Thoracic aorta (tissue), 2 donors: ENCODE measurements around the gene ECE1. TPM values are rescaled to one million over a fixed set of nuclear protein-coding genes. Genes with fewer than 3 reads are reported as not detected.

Experiments
- ATAC-seq: fragments of 150-250 bp; one replicate; pipeline ENCODE4 v1.8.0; 2017; ENCODE audit warnings: low read depth; ENCODE audit not compliant: insufficient number of reproducible peaks, low FRiP score
- DNase-seq: peaks from one replicate; pipeline ENCODE4 v3.0.0-alpha.2; 2020; ENCODE audit warnings: low spot score
- H3K27ac ChIP-seq, 2 donors: fragments of 200-600 bp; sonication (generic); 1 replicate in 1 of 2; 2 replicates in 1 of 2; pipeline ENCODE4 v1.5.1; 2016; ENCODE audit warnings: mild to moderate bottlenecking in 2 of 2, moderate library complexity in 2 of 2
- H3K27me3 ChIP-seq: fragments of 200-600 bp; sonication (generic); replicated peaks from 2 replicates; pipeline ENCODE4 v1.6.0; 2016; ENCODE audit warnings: mild to moderate bottlenecking; ENCODE audit not compliant: insufficient read depth
- H3K36me3 ChIP-seq: fragments of 200-600 bp; sonication (generic); one replicate; pipeline ENCODE4 v1.5.1; 2016
- H3K4me1 ChIP-seq, 2 donors: fragments of 200-600 bp; sonication (generic); 1 replicate in 1 of 2; 2 replicates in 1 of 2; pipeline versions ENCODE4 v1.5.1 to v1.6.0; 2016; ENCODE audit warnings: low read depth in 2 of 2, mild to moderate bottlenecking in 1 of 2; ENCODE audit not compliant: control insufficient read depth in 1 of 2
- H3K4me3 ChIP-seq: fragments of 200-600 bp; sonication (generic); 2 replicates; pipeline ENCODE4 v1.5.1; 2016; ENCODE audit warnings: mild to moderate bottlenecking
- H3K9me3 ChIP-seq: fragments of 200-600 bp; sonication (generic); 2 replicates; pipeline ENCODE4 v1.5.1; 2016
- CTCF ChIP-seq: fragments of 200-600 bp; sonication (generic); IDR thresholded peaks from one replicate; pipeline ENCODE4 v1.5.1; 2019; ENCODE audit warnings: antibody characterized with exemption
- total RNA-seq, 2 donors: library from RNA; depleted of rRNA; stranded (reverse); fragments of >200 nt; gene quantifications; one replicate each; pipeline versions ENCODE4 v1.1.0 to v1.2.3, GENCODE V29; 2016

Gene ECE1
- total RNA-seq, 2 donors from 2014 or later, result 103 to 124 TPM

- no peaks in the 10 kb centered on the region for H3K36me3 ChIP-seq
- H3K9me3 ChIP-seq, result no peaks in the 10 kb centered on the region
- H3K4me3 ChIP-seq, result no peak overlapping the region
- ATAC-seq, result no peak
- H3K27me3 ChIP-seq, result no peaks in the 10 kb centered on the region
- H3K4me1 ChIP-seq, result peaks cover 48 to 96% of the 10 kb centered on the region in 2 donors
- no peak for DNase-seq
- H3K27ac ChIP-seq, result peak overlapping the region; percentile 88 to 95
- no peak for TF ChIP-seq CTCF
These were observed 24.6 kb upstream of the ECE1 start for GRCh38 chr1:21314743-21315396.

- ATAC-seq, result no peak
- H3K36me3 ChIP-seq, result no peaks in the 10 kb centered on the region
- H3K4me1 ChIP-seq, result peaks cover 43 to 96% of the 10 kb centered on the region in 2 donors
- no peaks in the 10 kb centered on the region for H3K9me3 ChIP-seq
- no peak for TF ChIP-seq CTCF
- DNase-seq, result no peak
- no peak overlapping the region for H3K4me3 ChIP-seq
- no peaks in the 10 kb centered on the region for H3K27me3 ChIP-seq
- peak overlapping the region; percentile 57 to 95 for H3K27ac ChIP-seq
These were observed 23.8 kb upstream of the ECE1 start for GRCh38 chr1:21313886-21314721.

GRCh38 chr1:21313203-21313885, 23.1 kb upstream of the ECE1 start:
- Histone ChIP-seq H3K27me3 (no peaks in the 10 kb centered on the region), H3K27ac (peak overlapping the region; percentile 57 to 95), H3K36me3 (no peaks in the 10 kb centered on the region), H3K4me3 (no peak overlapping the region), H3K4me1 (peaks cover 44 to 96% of the 10 kb centered on the region in 2 donors), H3K9me3 (no peaks in the 10 kb centered on the region)
- no peak for ATAC-seq
- no peak for TF ChIP-seq CTCF
- DNase-seq, result no peak

GRCh38 chr1:21312407-21312992, 22.2 kb upstream of the ECE1 start:
- ATAC-seq (no peak), DNase-seq (no peak)
- H3K4me3 ChIP-seq, result no peak overlapping the region
- no peaks in the 10 kb centered on the region for H3K9me3 ChIP-seq
- H3K4me1 ChIP-seq, result peaks cover 41 to 96% of the 10 kb centered on the region in 2 donors
- H3K27ac ChIP-seq, result peak overlapping the region; percentile 57 to 95
- H3K27me3 ChIP-seq, result no peaks in the 10 kb centered on the region
- no peaks in the 10 kb centered on the region for H3K36me3 ChIP-seq
- TF ChIP-seq CTCF, result no peak
